ENCODE data around the gene IL6R. TPM values are rescaled to one million over a fixed set of nuclear protein-coding genes. Genes with fewer than 3 reads are reported as not detected.
"Not testable (repeated sequence)": the region's sequence is repeated elsewhere in the genome, so short reads cannot be mapped to it uniquely, and the experiment has no call there.

Gene IL6R
- polyA plus RNA-seq (2011; rRNA removed) (5.9 and 6.1 TPM in 2 replicates), polyA minus RNA-seq (2011; rRNA and poly(A)+ RNA removed) (8.3 and 14.7 TPM in 2 replicates)

GRCh38 chr1:154404984-154405746 is at the start of gene IL6R:
TSS of gene IL6R (plus strand) at chr1:154405343. CDS start at chr1:154405630, 287 bp downstream.
- Histone ChIP-seq H3K27ac (ENCODE audit: low read depth, low read length) (peak within 1 kb of the TSS; percentile 61), H3K4me3 (ENCODE audit: low read depth, low read length) (peak within 1 kb of the TSS; percentile 76), H3K27me3 (ENCODE audit: control insufficient read depth, insufficient read depth, low read length) (peaks cover 24% of the 10 kb centered on the region), H3K9me3 (ENCODE audit: control insufficient read depth, insufficient read depth, low read length) (no peaks in the 10 kb centered on the region; the same call in 1 of the 2 replicates)
- ChIA-PET POLR2A (interaction anchor here (1.9 kb wide), 1 partner anchor 15 kb away, joined by 7 read pairs; no protein-coding TSS in a partner anchor), CTCF (interaction anchor here (0.9 to 3.0 kb wide), 2 partner anchors 25 to 70 kb away, joined by 3 to 13 read pairs; no protein-coding TSS in a partner anchor)
- DNase-seq (ENCODE audit: low read depth, low spot score) = peak; percentile 70
- no peak for TF ChIP-seq CTCF (IDR thresholded peaks at IDR 0.05; ENCODE audit: low read depth, low read length)

GRCh38 chr1:154358519-154358918 is 46.6 kb upstream of the IL6R start:
- no peak for DNase-seq (ENCODE audit: low read depth, low spot score)
- CTCF ChIA-PET = interaction anchor here (3.6 kb wide), 1 partner anchor 23 kb away, joined by 12 read pairs; no protein-coding TSS in a partner anchor
- Histone ChIP-seq H3K9me3 (ENCODE audit: control insufficient read depth, insufficient read depth, low read length) (0 out of 2 replicates have a peak, but pooled peaks cover 5% of the 10 kb centered on the region), H3K27ac (ENCODE audit: low read depth, low read length) (no peak overlapping the region), H3K4me3 (ENCODE audit: low read depth, low read length) (no peak overlapping the region), H3K27me3 (ENCODE audit: control insufficient read depth, insufficient read depth, low read length) (peaks cover 8% of the 10 kb centered on the region)
- POLR2A ChIA-PET = no interaction called here
- TF ChIP-seq CTCF (IDR thresholded peaks at IDR 0.05; ENCODE audit: low read depth, low read length) = no peak

GRCh38 chr1:154360288-154360687 is 44.9 kb upstream of the IL6R start:
- POLR2A ChIA-PET = no interaction called here
- no peak overlapping the region for H3K27ac ChIP-seq (ENCODE audit: low read depth, low read length)
- TF ChIP-seq CTCF (IDR thresholded peaks at IDR 0.05; ENCODE audit: low read depth, low read length) = no peak
- H3K4me3 ChIP-seq (ENCODE audit: low read depth, low read length) = no peak overlapping the region
- CTCF ChIA-PET = interaction anchor here (1.3 to 1.6 kb wide), 2 partner anchors 24 to 26 kb away, joined by 11 read pairs; no protein-coding TSS in a partner anchor
- 0 out of 2 replicates have a peak, but pooled peaks cover 5% of the 10 kb centered on the region for H3K9me3 ChIP-seq (ENCODE audit: control insufficient read depth, insufficient read depth, low read length)
- DNase-seq (ENCODE audit: low read depth, low spot score) = no peak
- peaks cover 8% of the 10 kb centered on the region for H3K27me3 ChIP-seq (ENCODE audit: control insufficient read depth, insufficient read depth, low read length)

- DNase-seq (ENCODE audit: low read depth, low spot score); H3K27ac ChIP-seq (ENCODE audit: low read depth, low read length); H3K9me3 ChIP-seq (ENCODE audit: control insufficient read depth, insufficient read depth, low read length); H3K4me3 ChIP-seq (ENCODE audit: low read depth, low read length); H3K27me3 ChIP-seq (ENCODE audit: control insufficient read depth, insufficient read depth, low read length); POLR2A ChIA-PET: not testable (repeated sequence)
- CTCF ChIA-PET = interaction anchor here (0.9 to 1.6 kb wide), 5 partner anchors 8 to 35 kb away, joined by 3 to 11 read pairs (median 5); no protein-coding TSS in a partner anchor
Observed at GRCh38 chr1:154360881-154361280, 44.3 kb upstream of the IL6R start.

GRCh38 chr1:154361357-154361756 is 43.8 kb upstream of the IL6R start:
- peaks cover 6% of the 10 kb centered on the region for H3K27me3 ChIP-seq (ENCODE audit: control insufficient read depth, insufficient read depth, low read length)
- H3K27ac ChIP-seq (ENCODE audit: low read depth, low read length) = peak overlapping the region; percentile 24
- no peak for DNase-seq (ENCODE audit: low read depth, low spot score)
- no peak for TF ChIP-seq CTCF (IDR thresholded peaks at IDR 0.05; ENCODE audit: low read depth, low read length)
- 0 out of 2 replicates have a peak, but pooled peaks cover 5% of the 10 kb centered on the region for H3K9me3 ChIP-seq (ENCODE audit: control insufficient read depth, insufficient read depth, low read length)
- ChIA-PET CTCF (interaction anchor here (0.9 to 1.6 kb wide), 5 partner anchors 9 to 35 kb away, joined by 3 to 11 read pairs (median 5); no protein-coding TSS in a partner anchor), POLR2A (no interaction called here)
- H3K4me3 ChIP-seq (ENCODE audit: low read depth, low read length) = no peak overlapping the region
